NCI-H748 treated with DMSO at 0.1 percent for 48 hours (cell line): ENCODE measurements around the gene ABCA2.

ENCODE experiments used
- DNase-seq: peaks from one replicate; lab custom pipeline; 2025; lab: John Stamatoyannopoulos, UW

Gene ABCA2

DNA sequence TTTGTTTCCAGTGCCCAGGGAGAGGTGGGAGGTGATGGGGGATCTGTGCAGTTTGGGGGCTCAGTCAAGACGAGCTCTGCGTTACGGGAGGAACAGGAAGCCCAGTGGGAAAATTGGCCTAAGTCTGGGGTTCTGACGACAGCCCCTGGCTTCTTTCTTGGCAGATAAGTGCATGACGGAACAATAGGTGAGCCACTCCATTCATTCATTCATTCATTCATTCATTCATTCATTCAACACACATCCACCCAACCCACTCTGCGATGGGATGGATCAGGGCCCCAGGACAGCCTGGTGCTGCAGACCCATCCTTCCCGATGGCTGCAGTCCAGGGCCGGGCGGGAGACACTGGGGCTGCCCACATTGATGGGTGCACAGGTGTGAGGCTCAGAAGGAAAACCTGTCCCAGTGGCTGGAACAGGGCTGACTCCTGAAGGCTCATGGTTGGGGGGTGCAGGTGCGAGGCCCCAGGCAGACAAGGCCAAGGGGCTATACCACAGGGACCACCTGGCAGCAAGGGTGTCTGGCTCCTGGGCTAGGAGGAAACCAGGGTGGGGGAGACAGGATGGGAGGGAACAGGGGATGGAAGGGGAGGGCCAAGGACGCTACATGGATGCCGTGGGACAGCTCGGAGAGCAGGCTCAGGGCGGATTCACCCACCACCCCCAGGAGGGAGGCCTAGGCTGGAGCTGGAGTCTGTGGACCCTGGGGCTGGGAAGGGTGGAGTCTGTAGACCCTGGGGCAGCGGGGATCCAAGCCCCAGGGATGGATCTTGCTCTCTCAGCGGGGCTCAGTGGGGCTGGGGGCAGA, 47.2 kb downstream of the ABCA2 start:
- DNase-seq = no peak

DNA sequence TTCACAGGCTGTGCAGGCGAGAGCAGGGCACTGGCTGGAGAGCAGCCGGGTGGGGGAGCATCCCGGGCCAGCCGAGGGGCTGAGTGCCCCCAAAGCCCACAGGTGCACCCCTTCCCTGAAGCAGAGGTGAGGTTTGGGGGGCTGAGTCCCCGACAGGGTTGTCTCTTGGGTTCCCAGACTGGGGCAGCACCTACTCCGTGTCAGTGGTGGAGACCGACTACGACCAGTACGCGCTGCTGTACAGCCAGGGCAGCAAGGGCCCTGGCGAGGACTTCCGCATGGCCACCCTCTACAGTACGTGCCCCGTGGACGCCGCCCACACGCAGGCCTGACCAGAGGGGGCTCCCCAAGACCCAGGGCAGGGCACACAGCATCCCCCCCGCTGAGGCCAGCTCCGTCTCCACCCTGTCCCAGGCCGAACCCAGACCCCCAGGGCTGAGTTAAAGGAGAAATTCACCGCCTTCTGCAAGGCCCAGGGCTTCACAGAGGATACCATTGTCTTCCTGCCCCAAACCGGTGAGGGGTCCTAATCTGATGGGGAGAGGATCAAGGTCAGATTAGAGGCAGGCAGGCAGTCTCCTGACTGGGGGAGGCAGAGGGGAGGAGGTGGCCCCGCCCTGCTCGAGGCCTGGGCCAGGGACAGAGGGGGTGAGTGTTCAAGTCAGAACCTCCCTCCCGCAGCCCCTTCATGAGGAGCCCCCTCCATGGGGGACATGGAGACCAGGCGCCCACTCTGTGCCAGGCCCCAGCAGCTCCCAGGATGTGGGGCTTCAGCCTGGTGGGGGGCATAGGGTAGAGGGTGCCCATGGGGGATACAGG, 48.1 kb downstream of the ABCA2 start:
- DNase-seq = no peak

DNA sequence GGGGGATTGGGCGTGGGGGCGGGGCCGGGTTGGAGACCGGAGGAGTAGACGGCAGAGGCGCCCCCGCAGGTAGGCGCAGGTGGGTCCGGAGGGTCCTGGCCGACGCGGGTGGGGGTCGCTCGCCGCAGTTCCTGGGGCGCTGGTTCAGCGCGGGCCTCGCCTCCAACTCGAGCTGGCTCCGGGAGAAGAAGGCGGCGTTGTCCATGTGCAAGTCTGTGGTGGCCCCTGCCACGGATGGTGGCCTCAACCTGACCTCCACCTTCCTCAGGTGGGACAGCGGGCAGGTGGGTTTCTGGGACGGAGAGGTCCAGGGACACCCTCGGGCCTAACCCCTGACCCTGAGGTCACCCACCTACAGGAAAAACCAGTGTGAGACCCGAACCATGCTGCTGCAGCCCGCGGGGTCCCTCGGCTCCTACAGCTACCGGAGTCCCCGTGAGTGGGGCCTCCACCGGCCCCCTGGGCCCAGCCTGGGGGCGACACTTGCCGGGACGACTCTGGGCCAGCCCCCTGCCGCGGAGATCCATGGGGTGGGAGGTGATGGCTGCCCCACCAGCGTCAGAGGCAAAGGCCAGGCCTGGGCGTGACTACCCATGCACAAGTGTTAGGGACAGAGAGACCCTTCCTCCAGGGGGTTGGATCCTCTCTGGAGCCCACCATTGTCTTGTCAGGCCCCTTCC, 49.0 kb downstream of the ABCA2 start:
- no peak for DNase-seq

DNA sequence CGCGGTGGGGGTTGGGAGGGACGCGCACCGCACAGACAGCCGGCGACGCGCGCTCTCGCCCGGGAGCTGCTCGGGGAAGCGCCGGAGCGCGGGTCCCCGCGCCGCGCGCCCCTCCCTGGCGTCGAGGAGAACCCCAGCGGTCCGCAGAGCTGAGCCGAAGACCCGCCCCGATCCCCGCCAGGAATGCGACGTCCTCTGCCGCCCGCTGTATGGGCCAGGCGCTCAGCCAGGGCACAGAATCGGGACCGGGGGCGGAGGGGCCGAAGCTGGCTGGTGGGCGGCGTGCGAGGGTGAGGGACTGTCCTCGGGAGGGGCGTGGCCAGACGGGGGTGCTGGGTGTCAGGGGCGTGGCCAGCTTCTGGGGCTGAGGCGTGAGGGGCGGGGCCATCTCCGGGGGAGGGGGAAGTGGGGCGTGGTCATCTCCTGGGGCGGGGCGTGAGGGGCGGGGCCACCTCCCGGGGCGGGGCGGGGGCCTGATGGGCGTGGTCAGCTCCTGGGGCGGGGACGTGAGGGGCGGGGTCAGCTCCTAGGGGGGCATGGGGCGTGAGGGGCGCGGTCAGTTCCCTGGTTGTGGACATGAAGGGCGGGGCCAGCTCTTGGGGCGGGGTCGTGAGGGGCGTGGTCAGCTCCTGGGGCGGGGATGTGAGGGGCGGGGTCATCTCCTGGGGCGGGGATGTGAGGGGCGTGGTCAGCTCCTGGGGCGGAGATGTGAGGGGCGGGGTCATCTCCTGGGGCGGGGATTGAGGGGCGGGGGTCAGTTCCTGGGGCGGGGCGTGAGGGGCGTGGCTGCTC, 49.8 kb downstream of the ABCA2 start:
- DNase-seq = peak; percentile 76

DNA sequence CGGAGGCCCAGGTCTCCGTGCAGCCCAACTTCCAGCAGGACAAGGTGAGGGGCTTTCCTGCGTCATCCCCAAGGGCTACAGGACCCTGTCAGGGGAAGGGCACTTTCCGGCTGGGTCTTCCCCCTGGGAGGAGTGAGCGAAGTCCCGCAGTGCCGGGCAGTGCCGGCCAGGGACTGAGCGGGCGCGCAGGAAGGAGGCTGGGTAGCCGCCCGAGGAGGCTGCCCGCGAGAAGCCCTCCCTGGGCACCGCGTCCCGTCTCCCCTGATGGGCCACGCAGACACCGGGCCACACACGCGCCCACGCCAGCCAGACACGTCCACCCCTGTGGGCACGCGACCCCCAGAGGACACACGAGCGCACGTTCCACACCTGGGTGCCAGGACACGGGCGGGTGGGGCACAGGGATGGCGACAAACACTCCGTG, 50.4 kb downstream of the ABCA2 start:
- DNase-seq = no peak

DNA sequence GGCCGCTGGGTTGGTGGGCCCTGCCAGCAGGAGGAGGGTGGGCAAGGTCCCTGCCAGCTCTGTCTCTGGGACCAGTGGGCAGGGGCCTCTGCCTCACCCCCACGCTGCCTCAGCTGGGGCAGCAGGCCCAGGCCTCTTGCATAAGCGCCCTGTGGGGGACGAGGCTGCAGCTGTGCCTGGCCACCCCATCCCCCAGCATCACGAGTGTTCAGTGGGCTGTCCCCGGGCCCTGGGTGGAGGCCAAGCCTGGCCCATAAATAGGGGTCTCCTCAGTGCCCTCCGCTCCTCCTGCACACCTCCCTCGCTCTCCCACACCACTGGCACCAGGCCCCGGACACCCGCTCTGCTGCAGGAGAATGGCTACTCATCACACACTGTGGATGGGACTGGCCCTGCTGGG, 50.8 kb downstream of the ABCA2 start, which contains the start of gene PTGDS:
PTGDS (plus strand) TSS at position 282 of the 400 bp plus-strand sequence; CDS start at position 357, 75 bp downstream.
- DNase-seq = no peak

DNA sequence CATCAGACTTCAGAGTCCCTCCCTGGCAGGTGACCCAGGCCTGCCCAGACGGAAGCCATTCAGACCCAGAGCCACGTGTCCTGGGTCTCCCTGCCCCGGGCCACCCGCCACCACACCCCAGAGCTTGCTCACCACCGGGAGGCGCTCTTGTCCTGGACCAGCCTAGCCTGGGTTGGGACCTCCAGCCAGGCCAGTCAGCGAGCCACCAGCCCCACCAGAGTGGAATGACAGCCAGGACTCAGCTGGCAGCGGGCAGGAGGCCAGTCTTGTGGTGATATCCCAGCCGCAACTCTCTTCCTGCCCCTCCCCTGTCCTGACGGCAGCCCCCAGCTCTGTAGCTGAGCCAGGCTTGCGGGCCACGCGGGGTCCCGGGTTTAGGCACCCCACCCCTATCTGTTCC, 52.4 kb downstream of the ABCA2 start:
- no peak for DNase-seq

DNA sequence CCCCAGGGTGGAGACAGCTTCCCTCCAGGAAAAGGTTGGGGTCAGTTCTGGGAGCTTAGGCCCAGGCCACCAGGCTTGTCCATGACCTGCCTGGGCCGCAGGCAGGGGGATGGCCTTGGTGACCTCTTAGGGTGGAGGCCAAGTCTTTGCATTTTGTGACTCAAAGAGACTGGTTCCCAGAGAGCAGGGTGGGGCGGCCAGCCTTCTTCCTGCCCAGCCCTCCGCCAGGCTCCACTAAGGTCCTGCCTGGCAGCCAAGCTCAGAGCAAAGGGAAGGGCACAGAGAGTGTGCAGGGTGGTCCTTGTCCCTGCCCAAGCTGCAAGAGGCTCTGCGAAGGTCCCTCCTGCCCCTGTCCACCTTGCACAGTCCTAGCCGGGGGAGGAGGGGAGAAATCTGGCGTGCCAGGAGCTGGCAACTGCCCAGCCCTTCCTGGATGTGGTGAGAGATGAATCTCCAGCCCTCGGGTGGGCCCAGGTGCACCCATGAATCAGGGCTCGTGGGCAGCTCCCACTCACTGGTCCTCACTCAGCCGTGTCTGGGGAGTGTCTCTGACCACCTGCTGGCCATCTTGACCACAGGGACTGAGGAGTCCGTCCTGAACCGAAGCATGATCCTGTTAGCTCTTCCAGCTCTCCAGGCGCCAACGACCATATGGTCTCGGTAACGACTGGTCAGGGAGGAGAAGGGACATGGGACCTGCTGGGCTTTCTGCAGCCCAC, 53.1 kb downstream of the ABCA2 start:
- no peak for DNase-seq

DNA sequence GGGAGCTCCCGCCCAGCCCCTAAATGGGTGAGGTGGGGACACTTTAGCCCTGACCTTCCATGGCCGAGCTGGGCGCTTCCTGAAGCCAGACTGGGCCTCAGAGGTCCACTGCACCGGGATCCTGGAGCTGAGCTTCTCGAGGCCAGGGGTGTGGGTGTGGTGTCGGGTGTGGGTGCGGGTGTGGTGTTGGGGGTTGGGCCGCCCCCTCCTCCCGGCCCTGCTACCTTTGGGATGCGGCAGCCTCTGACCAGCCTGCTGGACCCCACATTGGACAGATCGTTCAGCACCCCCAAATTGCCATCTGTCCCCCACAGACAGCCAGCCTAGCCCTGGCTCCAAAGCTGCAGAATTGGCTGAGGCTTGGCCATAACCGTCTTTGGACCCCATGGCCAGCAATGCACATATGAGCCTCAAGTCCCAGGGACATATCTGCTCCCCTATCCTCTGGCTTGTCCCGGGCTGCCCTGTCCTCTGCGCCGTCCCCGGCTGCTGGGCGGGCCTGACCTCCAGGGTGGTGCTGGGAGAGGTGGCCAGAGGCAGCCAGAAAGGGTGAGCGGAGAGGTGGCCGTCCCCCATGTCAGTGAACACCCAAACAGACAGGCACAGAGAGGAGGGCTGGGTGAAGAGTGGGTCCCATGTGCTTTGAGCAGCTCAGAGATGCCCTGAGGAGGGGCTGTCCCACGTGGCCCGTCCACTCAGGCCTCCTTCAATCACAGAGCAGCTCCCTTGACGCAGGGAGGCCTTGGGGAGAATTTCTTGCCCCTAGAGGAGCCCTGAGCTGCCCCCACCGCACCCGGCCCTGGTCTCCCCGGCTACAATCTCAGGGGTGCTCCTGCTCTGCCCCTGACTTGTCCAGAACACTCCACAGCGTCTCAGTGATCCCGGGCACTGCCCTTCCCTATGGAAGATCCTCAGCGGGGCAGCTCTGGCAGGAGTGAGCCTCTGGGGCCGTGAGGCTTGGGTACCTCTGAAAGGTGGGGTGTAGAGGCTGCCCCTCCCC, 54.1 kb downstream of the ABCA2 start:
- DNase-seq = no peak

DNA sequence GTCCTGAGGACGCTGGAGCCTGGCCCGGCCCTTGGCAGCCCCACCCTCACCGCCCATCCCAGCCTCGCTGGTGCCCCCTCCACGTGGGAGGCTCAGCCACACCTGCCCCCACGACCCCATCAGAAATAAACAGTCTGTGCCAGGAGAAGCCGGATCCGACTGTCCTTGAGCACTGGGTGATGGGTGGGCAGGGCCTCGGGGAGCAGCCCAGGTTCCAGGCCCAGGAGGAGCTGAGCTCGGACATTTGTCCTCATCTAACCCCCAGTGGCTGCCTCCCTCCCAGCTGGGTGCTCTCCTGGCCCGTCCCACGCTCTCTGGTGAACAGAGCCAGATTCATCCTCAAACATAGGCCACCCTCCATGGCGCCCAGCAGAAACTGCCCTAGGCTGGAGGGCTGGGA, 55.3 kb downstream of the ABCA2 start:
- no peak for DNase-seq

DNA sequence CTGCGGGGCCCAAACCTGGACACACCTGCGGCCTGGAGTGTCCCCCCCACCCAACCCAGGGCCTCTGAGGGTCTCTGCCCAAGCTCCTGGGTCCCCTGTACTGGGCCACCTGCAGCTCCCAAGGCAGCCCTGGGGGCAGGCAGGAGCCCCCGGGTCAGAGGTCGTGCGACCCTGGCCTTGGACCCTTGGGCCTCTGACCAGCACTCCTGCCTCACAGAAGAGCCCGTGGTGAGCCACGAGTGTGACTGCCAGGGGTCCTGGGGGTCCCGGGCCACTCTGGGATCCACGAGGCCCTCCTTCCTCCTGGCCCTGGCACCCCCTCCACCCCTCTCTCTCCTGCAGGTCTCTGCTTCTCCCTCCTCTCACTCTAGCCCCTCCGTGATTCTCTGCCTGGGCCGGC, 55.7 kb downstream of the ABCA2 start:
- DNase-seq = no peak

DNA sequence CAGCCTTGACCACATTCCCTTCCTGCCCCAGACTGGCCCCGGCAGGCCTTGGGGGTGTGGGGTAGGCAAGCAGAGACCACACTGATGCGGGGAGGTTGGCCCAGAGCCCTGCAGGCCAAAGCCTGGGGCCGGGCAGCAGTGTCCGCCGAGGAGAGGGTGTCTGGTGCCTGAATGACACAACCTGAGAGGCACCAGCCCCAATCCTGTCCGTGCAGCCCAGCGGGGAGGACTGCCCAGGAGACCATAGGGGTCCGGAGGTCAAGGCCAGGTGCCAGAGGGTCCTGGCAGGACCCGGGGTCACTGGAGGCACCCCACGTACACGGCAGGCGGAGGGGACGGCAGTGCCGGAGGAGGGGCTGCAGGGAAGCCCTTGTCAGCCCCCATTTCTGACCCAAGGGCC, 56.3 kb downstream of the ABCA2 start:
- no peak for DNase-seq

DNA sequence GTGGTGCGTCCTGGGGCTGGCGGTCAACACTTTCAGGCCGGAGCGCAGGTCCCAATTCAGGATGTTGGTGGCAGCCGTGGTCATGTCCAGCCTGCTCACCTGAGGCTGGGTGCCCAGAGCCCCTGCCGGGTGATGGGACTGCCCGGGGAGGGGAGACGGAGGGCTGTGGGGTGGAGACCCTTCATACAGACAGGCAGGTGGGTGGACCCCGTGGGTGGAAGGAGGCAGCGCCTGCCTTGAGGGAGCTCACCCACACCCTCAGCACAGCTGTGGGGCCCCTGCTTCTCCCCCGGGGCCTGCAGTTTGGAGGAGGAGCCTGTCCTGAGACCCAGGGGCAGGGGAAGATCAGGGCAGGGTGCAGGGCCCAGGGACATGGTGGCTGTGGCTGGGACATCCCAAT, 57.7 kb downstream of the ABCA2 start:
- no peak for DNase-seq

DNA sequence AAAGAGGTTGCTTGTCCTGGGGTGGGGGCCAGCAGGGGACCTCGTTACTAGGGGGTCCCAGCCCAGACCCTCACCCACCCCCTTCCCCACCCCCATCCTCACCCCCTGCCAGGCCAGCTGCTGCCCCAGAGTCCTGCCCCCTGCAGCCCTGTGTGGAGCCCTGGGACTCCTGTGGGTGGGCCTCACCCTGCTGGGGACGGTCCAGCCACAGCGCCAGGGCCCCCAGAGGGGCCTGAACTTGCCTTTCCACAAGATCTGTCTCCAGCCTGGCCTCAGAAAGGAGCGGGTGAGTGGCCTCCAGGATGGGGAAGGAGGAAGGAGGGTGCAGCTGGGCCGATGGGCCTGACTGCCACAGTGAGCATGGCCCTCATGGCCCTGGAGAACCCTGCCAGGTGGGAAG, 58.3 kb downstream of the ABCA2 start:
- DNase-seq = no peak

DNA sequence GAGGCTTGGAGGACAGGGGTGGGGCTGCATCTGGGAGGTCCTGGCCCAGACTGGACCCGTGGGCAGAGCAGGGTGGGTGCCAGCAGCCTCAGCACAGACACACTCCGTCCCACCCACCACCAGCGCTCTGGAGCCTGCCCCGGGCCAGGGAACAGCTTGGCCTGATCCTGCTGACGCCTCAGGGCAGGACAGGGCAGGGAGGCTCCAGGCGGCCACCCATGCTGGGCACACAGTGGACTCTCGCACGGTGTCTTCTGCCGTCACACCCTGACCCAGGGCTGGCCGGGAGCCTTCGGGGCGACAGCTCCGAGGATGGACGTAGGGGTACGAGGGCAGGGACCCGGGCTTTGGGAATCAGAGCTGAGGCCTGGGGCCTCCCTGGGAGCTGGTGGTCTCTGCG, 58.9 kb downstream of the ABCA2 start:
- no peak for DNase-seq

DNA sequence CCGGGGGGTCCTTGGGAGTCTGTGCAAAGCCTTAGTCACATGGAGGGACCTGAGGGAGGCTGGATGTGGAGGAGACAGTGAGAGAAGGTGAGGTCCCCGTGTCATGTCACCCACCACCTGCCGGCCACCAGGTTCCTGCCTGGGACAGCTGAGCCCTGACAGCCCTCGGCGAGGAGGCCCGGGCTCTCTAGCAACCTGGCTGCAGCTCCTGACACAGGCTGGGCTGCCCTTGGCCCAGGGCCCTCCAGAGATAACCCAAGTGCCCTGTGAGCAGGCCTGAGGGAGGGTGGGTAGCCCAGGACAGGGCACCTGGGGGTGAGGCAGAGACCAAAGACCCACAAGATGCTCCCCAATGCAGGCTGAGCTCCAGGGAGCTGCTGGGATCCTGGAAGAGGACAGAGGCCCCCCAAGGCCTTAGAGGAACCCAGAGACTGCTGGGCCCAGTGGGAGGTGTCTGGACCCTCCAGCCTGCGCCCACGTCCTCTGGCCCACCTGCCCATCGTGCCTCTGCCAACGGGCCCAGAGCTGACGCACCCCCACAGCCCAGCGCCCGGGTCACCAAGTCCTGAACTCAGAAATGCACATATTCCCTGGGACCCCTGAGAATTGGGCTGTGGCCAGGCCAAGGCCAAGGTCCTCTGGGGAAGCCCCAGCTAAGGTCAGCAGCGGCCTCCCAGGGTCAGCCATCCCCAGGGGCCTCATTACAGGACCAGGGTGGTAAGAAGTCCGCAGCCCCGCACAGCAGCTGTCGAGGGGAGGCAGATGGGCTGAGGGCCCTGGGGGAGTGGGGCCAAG, 59.5 kb downstream of the ABCA2 start:
- DNase-seq = no peak

DNA sequence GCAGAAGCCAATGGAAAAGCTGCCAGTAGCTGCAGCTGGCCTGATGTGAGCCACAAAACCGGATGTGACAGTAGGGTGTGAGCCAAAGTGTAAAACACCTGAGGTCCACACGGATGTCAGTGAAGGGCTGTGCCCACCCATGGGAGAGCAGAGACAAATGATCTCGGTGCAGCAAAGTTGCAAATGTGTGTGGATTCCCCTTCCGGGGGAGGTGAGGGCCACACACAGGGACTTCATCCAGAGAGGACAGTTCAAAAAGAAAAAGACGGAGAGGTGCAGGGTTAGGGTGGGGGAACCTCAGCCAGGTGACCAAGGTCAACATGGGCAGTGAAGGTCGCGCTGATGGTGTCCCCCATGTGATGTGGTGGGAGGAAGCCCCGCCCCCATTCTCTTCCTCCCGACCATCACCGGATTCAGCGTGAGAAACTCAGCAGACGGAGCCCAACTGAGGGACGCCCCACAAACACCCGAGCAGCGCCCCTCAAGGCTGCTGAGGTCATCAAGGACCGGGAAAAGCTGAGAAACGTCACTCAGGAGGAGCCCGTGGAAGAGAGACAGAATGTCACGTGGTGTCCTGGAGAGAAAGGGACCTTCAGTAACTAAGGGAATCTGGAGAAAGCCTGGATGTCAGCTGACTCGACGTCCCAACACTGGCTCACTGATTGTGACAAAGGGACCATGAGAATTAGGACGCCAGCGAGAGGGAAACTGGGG, 62.1 kb downstream of the ABCA2 start:
- no peak for DNase-seq

DNA sequence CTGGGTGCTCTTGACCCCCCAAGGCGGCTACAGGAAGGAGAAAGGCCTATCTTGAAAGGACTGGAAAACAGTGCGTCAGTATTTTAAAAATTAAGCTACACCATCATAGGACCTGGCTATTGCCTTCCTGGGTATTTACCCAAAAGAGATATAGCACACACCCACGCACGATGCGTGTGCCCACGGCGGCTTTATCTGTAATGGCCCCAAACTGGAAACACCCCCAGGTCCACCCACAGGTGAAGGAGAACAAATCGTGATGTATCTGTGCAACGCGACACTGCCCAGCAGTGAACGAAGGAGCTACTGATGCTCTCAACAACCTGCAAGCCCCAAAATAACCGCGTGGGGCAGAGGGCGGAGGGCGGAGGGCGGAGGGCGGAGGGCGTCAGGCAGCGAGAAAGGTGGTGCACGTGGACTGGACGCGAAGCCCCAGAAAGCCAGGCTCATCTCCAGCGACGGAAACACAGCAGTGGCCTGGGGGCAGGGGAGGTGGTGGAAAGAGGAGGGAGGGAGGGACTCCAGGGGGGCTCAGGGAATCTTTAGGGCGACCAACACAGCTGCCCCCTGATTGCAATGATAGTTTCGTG, 63.1 kb downstream of the ABCA2 start:
- DNase-seq = no peak
